Measurements from ENCODE around the gene TSPAN18. TPM values are rescaled to one million over a fixed set of nuclear protein-coding genes. Genes with fewer than 3 reads are reported as not detected.

Gene TSPAN18
- total and polyA plus RNA-seq, 2 of the 4 experiments (the other 2 are of a cell fraction), result 0.36 to 1.1 TPM

DNA sequence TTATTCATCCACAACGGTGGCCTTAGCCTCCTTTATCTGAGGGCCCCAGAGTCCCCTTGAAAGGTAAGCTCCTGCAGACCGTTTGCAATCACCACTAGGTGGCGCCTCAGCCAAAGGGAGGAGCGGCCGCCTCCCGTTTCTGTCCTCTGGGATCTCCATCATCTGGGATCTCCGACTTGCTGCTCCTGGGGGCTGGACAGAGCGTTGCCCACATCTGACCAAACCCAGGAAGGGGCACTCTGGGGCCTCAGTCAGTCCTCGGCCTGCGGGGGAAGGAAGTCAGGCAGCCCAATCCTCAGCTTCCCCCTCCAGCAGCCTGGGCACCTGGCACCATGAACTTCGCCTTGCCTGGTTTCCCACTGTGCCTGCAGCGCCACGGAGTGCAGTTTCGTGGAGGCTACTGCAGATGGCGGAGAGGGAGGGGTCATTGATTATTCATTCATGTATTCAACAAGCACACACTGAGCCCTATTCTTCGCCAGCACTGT, 200.5 kb downstream of the TSPAN18 start:
- POLR2A ChIA-PET (ENCODE audit: unreplicated experiment), result no interaction called here
- dilution Hi-C loops (cut with HindIII; ENCODE audit: low sequenced_read_pairs, unreplicated experiment), result no loop called here

More for the DNA sequence above, 200.5 kb downstream of the TSPAN18 start:
- Histone ChIP-seq H3K4me2 (ENCODE audit: low read depth, low read length) (no peak overlapping the region), H3K4me3 (ENCODE audit: insufficient read depth, low read depth, low read length) (no peak overlapping the region), H3K9me3 (ENCODE audit: control insufficient read depth, insufficient read depth, low read length) (no peaks in the 10 kb centered on the region), H3K27ac (ENCODE audit: insufficient read depth, low read length) (no peak overlapping the region), H3K36me3 (ENCODE audit: control insufficient read depth, insufficient read depth, low read length) (no peaks in the 10 kb centered on the region; the same call in 1 of the 2 replicates), H2BK15ac (ENCODE audit: low read depth, low read length) (no peak overlapping the region), H3K18ac (ENCODE audit: low read depth, low read length) (no peak overlapping the region), H3K56ac (ENCODE audit: extremely low read depth, insufficient read depth, low read length) (no peak overlapping the region), H3K23ac (ENCODE audit: low read depth, low read length) (no peak overlapping the region), H2AFZ (replicated peaks; ENCODE audit: low read length, poor library complexity) (peak overlapping the region; percentile 27), H3K27me3 (ENCODE audit: control insufficient read depth, insufficient read depth, low read length) (peaks cover 10% of the 10 kb centered on the region), H2AK9ac (replicated peaks; ENCODE audit: low read depth, low read length, poor library complexity) (no peak overlapping the region), H4K8ac (ENCODE audit: low read depth in 2 of 2, low read length in 2 of 2) (no peak overlapping the region), H3K14ac (replicated peaks; ENCODE audit: low read depth, low read length) (no peak overlapping the region), H3K4me1 (ENCODE audit: control insufficient read depth, insufficient read depth, low read length) (no peaks in the 10 kb centered on the region), H3K9me1 (ENCODE audit: insufficient read depth, low read length) (no peaks in the 10 kb centered on the region), H3K79me1 (ENCODE audit: low read depth in 1 of 2, low read length in 2 of 2) (no peaks in the 10 kb centered on the region), H2AK5ac (ENCODE audit: low read depth, low read length) (no peak overlapping the region), H3K9ac (ENCODE audit: low read depth, low read length) (no peak overlapping the region), H4K91ac (ENCODE audit: insufficient read depth, low read depth, low read length) (no peak overlapping the region), H4K20me1 (ENCODE audit: insufficient read depth, low read length) (no peaks in the 10 kb centered on the region), H3K4ac (ENCODE audit: low read depth, low read length) (no peak overlapping the region), H4K5ac (ENCODE audit: low read depth, low read length) (no peak overlapping the region), H2BK20ac (ENCODE audit: low read depth, low read length) (no peak overlapping the region), H2BK5ac (ENCODE audit: low read depth, low read length, poor library complexity, severe bottlenecking) (no peak overlapping the region), H2BK120ac (ENCODE audit: low read depth, low read length) (no peak overlapping the region)
- ATAC-seq (ENCODE audit: low read depth) (peak; percentile 87), DNase-seq (peak; percentile 66)
- CTCF ChIA-PET, result interaction anchor here (0.7 to 4.5 kb wide), 11 partner anchors 9 to 381 kb away, joined by 3 to 59 read pairs (median 4); no protein-coding TSS in a partner anchor
- no TSS peak for BruUV-seq (replicated peaks)
- TF ChIP-seq SMC3 (IDR thresholded peaks at IDR 0.05; ENCODE audit: low read depth, low read length) (peak; percentile 75), CHD1 (IDR thresholded peaks at IDR 0.05; ENCODE audit: low read depth, low read length) (no peak), RCOR1 (IDR thresholded peaks at IDR 0.05; ENCODE audit: insufficient replicate concordance, low read length) (no peak), RAD21 (IDR thresholded peaks at IDR 0.05; ENCODE audit: low read length) (peak; percentile 76)
- TF ChIP-seq, protein P1, sequence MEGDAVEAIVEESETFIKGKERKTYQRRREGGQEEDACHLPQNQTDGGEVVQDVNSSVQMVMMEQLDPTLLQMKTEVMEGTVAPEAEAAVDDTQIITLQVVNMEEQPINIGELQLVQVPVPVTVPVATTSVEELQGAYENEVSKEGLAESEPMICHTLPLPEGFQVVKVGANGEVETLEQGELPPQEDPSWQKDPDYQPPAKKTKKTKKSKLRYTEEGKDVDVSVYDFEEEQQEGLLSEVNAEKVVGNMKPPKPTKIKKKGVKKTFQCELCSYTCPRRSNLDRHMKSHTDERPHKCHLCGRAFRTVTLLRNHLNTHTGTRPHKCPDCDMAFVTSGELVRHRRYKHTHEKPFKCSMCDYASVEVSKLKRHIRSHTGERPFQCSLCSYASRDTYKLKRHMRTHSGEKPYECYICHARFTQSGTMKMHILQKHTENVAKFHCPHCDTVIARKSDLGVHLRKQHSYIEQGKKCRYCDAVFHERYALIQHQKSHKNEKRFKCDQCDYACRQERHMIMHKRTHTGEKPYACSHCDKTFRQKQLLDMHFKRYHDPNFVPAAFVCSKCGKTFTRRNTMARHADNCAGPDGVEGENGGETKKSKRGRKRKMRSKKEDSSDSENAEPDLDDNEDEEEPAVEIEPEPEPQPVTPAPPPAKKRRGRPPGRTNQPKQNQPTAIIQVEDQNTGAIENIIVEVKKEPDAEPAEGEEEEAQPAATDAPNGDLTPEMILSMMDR (conservative IDR thresholded peaks at IDR 0.05; ENCODE audit: low read depth, low read length), result peak; percentile 83
- 2% methylated on average over 6 of the region's 16 CpGs; no CpG with 5 or more reads in 1 of the 2 experiments for WGBS, 2 experiments (ENCODE audit: extremely low coverage in 2 of 2, insufficient read length in 1 of 2)
- intact Hi-C loops (cut with micrococcal nuclease) (loop anchor here (1.0 kb wide), 1 partner anchor 178 kb away; no protein-coding TSS in a partner anchor), in situ Hi-C loops (cut with MboI; ENCODE audit: low sequenced_read_pairs) (loop anchor here (5.0 kb wide), 1 partner anchor 180 kb away; no protein-coding TSS in a partner anchor)

All from IMR-90 (cell line).